HUDEP-2 (cell line): Measurements from ENCODE around the gene CD24.
"Not testable (repeated sequence)": the region's sequence is repeated elsewhere in the genome, so short reads cannot be mapped to it uniquely, and the experiment has no call there.

ENCODE experiments used
- DNase-seq, 76 experiments: peaks; one replicate each; lab custom pipeline; 2025; ENCODE audit not compliant: unreplicated experiment in 76 of 76; lab: John Stamatoyannopoulos, UW

The CD24 gene, protein sequence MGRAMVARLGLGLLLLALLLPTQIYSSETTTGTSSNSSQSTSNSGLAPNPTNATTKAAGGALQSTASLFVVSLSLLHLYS

DNA sequence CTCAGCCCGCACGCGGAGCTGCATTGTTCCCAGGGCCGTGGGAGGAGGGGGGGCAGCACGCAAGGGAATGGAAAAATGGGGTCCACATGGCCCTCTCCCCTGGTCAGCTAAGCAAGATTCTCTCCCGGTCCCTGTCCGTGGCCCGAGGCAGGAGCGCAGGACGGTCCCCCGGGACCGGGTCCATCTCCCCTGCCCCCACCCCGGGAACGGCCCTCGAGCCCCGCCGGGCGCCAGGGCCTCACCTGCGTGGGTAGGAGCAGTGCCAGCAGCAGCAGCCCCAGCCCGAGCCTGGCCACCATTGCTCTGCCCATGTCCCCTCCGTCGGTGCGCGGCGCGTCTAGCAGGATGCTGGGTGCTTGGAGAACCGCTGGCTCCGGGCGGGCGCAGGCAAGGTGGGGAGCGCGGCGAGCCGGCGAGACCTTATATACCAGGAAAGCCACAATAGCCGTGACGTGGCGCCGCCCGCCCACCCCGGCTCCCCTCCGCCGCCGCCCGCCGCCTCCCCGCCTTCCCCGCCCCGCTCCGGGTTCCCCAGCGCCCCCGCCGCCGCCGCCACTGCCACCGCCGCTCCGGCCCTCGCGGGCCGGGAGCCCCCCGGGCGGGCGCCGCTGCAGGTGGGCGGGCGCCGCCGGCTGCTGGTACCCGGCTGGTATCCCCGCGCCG lies at the start of gene CD24:
Gene CD24, minus strand, starts transcription at position 394 of the 663 bp plus-strand sequence. Its CDS starts 83 bp downstream, at position 311.
- no peak for DNase-seq

DNA sequence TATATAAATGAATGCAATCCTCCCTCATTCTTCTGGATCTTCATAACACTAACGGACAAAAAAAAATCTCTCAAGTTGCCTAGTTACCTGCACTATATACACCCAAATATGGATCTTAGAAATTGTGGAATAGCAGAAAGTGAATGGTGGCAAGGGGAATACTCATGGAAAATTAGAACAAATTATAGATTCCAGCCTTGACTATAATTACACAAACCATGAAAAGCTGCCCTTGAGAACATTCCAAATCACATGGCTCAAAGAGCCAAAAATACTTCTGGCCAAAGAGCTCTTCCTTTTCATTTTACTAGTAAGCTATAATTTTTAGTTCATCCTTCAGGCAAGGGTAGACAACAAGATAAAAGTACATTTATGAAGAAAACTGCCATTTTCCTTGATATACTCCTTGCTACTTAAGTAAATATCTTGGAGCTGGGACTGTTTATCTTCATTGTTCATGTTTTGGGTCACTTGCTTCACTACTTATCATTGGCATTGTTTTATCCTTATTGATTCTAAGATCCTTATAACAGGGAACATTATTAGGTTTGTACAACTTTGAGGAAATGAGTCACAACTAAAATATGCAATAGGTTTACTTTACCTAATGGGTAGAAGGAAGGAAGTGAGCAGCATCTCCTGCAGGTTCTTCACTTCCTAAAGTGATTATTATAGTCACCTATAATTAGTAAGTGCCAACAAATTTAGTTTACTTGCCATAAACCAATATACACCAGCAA lies 47.1 kb upstream of the CD24 start:
- DNase-seq = no peak

DNA sequence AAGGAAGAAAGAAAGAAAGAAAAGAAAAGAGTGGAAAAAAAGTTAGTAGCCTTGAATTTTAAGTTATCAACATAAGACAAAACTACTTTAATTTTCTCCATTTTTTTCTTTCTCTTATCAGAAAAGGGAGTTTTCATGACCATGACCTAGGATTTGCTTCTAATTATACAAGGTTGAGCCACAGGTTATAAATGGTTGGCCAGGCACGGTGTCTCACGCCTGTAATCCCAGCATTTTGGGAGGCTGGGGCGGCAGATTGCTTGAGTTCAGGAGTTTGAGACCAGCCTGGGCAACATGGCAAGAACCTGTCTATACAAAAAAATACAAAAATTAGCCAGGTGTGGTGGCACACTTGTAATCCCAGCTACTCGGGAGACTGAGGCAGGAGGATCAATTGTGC lies 45.7 kb upstream of the CD24 start:
- DNase-seq = peak in 3 of 76 experiments; percentile 17 to 57 (median 40)

DNA sequence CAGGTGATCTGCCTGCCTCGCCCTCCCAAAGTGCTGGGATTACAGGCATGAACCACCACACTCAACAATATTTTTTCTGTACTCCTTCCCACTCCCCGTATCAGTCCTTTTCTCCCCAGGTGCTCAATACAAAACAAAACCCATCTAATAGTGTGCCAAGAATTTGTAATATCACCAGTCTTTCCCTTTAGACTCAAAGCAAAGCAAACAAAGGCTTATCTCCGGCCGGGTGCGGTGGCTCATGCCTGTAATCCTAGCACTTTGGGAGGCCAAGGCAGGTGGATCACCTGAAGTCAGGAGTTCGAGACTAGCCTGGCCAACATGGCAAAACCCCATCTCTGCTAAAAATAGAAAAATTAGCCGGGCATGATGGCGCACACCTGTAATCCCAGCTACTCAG lies 45.1 kb upstream of the CD24 start:
- not testable (repeated sequence) for DNase-seq

DNA sequence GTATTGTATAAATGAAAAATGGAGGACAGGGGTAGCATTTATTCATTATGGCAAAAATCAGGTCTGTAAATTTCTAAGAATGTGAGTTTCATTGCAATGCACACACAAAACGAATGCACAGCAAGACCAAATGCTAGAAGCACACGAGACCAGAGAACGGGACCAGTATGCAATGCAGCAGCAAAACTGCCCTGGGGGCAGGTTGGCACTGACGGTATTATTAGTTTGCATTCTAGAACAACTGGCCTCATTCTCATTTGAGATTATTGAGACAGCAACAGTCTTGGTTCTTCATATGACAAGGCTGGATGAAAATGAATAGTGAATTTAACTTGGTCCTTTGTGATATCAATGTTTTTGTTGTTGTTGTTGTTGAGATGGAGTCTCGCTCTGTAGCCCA lies 44.5 kb upstream of the CD24 start:
- no peak for DNase-seq

DNA sequence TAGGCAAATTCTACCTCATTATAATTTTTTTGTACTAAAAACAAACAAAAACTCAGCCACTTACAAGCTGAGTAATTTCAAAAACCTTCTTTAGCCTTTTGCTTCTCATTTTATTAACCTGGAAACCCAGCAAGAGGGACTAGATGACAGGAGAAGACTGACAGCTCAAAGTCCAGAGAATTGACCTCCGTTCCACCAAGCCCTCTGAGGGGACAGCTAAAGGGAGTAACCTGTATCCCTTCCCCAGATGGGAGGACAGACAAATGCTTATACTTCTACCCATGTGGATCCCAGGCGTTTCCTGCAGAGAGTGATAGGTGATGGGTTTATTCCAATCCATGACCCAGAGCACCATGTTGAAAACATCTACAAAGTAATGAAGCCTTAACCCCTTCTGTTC lies 35.0 kb upstream of the CD24 start:
- no peak for DNase-seq

DNA sequence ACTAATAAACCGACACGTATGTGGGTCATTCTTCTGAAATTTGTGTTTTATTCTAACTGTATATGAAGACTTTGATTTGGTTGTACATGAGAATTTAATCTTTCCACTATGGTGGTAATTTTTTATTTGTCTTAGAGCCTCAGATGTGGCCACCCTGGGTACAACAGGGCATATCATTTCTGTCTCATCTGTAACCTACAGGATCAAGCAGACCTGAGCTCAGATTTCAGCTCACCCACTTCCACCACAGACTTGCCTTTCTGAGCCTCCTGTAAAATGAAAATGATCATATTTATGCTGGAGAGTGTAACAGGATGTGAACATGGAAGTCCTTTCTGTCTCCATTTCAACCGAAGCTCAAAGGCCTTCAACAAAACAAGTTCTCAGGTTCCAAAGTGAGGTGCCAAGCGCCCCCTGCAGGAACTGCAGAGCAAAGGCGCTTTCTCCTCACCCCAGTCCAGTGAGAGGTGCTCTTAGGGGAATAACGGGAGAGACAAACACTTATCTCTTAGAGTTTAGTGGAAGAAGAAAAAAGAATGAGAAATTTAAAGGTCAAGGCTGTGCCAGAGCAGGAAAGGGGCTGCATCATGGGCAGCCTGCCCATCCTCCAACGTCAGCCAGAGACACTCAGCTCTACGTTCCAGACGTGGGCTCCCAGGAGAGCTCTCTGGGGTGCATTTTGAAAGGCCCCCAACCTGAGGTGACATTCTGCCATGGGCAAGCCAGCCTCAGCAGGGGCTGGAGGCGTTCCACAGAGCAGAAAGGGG lies 23.0 kb upstream of the CD24 start:
- peak in 56 of 76 experiments; percentile 11 to 73 (median 36) for DNase-seq

DNA sequence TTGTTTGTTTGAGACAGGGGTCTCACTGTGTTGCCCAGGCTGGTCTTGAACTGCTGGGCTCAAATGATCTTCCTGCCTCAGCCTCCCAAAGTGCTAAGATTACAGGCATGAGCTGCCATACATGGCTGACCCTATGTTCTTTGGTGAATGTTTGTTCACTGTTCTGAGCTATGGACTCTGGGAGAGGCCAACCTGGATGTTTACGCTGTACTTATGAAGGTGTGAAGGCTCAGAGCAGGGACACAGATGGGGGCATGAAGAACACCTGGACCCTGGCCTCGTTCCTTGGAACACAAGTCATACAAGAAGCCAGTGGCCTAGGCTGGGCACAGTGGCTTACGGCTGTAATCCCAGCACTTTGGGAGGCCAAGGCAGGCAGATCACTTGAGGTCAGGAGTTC lies 21.1 kb upstream of the CD24 start:
- no peak for DNase-seq

DNA sequence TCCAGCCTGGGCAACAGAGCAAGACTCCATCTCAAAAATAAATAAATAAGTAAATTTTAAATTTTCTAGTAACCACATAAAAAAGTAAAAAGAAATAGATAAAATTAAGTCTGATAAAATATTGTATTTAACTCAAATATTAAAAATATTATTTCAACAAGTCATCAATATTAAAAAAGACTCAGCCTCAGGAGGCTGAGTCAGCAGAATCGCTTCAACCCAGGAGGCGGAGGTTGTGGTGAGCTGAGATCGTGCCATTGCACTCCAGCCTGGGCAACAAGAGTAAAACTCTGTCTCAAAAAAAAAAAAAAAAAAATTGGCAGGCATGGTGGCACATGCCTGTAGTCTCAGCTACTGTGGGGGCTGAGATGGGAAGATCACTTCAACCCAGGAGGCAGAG lies 15.2 kb upstream of the CD24 start:
- DNase-seq = not testable (repeated sequence)

DNA sequence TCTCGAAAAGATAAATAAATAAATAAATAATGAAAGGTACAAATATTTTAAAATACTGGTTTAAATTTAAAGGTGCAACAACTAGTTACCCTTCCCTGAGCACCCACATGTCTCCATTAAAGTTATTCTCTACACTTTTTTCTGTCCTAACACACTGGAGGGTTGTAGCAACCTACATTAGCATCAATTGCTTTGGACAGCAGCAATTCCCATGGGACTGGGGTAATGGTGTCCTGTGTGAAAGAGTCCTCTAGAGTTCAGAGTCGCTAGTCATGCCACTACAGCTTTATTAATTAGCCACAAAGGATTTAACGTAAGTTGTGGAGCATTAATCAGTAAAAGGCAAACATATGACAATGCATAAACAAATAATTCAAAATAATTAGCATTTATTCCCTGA lies 14.1 kb upstream of the CD24 start:
- no peak for DNase-seq

DNA sequence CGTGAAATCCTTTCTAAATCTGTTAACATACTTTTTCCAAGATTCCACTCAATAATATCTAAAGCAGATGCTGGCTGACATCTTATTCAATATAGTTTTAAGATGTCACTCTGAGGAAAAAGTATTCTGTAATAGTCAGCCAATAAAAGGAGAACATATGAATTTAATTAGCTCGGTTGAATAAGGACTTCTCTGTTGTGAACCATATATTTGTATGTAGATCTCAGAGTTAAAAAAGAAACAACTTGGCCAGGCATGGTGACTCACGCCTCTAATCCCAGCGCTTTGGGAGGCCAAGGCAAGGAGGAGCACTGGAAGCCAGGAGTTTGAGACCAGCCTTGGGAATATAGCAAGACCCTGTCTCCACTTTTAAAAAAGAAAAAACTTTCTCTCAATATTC lies 7.4 kb upstream of the CD24 start:
- no peak for DNase-seq

DNA sequence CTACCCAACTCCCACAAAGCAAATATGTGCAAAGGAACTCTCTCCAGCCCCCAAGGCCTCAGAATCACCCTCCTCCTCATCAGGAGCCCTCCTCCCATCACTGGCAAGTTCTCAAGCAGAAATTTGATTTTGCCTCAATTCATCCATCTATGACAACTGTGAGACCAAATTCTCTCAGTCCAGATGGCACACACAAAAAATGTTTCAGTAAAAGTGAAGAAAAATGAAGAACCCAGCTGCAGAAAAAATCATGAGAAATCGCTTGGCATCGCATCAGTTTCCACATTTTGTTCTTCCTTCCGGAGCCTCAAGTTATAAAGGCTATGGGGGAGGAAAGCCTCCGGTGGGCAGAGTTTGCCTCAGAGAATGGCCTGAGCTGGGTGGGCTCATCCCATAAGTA lies 6.4 kb upstream of the CD24 start:
- DNase-seq = no peak

DNA sequence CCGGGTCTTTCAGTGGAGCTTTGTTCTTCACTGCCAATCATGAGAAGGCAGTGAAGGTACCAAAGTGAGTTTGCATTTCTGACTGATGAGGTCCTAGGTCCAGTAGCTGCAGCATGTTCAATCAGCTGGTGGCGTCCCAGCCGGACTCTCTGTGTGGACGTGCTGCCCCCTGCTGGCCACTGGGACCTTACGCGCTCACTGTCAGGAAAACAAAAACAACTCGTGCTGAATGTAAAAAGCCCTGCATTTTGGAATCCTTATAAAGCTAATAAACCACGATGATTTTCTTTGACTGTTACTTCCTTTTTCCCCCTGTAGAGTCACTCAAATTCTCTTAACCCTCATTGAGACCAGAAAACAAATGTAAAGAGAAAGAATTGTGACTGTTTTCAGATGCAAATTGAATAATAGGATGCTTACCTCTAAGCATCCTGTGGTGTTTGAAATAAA lies 4.9 kb upstream of the CD24 start:
- peak in 71 of 76 experiments; percentile 14 to 91 (median 69) for DNase-seq

DNA sequence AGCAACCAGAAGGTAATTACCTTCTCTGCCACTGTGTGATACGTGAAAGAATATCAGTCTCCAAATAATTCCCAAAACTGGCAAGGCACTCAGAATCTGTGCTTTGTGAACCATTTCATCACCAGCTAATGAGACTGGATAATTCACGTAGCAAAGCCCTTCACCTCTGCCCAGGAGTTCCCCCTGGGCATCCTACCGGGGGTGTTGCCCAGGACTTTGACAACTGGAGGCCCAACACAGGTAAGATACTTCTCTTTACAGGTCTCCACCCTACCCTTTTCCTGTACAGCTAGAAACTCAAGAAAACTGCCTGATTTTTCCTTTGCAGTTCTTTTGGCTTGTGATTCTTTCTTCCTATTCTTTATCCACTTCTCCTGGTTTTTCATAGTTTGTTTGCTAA lies 2.7 kb upstream of the CD24 start:
- no peak for DNase-seq

DNA sequence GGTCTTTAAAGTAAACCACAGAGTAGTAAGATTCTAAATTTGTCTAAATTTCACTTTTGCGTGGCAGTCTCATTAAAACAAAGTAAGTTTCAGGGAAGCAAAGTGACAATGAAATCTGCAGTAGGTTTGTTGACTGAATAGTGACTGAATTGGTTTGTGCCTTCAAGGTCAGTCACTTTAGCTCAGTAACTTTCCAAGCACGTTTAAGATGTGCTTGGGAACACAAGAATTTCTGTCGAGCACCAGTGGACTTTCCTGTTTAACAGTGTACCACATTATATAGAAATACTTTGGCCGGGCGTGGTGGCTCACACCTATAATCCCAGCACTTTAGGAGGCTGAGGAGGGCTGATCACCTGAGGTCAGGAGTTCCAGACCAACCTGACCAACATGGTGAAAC lies 1.7 kb upstream of the CD24 start:
- DNase-seq = no peak

DNA sequence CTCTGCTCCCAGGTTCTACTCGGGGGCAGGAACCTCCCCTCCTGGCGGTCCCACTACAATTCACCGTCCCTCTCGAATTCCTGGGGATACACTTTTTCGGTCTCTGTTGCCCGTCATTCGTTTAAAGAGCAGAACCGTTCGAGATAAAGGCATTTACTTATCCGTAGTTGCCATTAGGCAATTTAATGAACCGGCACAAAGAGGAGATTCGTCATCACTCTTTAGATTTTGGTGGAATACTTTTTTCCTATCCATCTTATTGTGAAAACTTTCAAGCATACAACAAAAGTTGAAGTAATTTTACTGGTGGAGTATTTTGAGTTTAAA lies 1.2 kb upstream of the CD24 start:
- no peak for DNase-seq

DNA sequence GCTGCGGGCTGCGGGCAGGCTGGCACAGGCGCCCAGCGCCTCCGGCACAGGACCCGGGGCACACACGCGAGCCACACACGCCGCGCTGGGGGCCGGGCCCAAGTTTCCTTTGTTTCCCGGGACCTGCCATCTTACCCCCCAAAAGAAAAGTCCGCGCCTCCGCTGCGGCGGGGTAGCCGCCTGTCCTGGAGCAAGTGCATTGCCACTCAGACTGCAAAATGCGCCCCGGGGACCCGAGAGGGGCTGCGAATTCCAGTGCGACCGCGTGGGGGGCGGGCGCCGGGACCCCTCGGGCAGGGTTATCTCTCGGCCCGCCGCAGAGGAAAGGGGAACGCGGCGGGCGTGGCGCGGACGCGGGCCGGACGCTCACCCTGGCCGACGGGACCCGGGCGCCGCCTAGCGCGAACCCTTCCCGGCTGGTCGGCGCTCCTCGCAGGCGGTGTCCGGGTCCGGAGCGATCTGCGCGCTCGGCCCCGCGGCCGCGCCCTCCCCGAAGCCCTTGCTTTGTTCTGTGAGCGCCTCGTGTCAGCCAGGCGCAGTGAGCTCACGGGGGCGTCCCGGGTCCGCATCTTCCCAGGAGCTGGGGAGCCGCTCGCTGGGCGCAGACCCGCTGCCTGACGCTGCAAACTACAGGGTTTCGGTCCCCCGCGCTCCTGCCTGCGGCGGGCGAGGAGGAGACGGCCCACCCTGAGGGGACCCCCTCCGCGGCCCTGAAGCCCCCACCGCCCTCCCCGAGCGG lies 639 bp upstream of the CD24 start:
- DNase-seq = peak in 13 of 76 experiments; percentile 7 to 30 (median 13)

DNA sequence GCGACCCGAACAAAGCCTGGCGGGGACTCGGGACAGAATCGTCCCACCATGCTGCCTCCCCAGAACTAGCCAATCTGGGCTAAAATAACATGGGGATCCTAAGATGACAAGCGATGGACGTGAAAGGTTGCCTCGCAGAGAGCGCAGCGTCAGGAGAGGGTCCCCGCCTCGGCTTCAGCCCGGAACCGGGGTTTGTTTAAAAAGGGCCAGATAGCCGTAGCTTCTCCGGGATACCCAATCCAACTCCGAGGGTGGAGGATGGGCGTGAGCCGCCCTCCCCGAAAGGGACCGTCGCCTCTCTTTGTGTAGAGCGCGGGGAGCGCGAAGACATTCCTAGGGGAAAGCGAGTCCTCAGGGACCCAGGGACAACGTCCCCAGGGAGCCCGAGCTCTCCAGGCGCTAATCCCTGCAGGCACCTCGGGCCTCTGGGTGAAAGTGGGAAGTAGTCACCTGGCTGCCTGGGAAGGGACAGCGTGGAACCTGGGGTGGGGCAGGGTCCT lies 643 bp downstream of the CD24 start:
- DNase-seq = no peak

DNA sequence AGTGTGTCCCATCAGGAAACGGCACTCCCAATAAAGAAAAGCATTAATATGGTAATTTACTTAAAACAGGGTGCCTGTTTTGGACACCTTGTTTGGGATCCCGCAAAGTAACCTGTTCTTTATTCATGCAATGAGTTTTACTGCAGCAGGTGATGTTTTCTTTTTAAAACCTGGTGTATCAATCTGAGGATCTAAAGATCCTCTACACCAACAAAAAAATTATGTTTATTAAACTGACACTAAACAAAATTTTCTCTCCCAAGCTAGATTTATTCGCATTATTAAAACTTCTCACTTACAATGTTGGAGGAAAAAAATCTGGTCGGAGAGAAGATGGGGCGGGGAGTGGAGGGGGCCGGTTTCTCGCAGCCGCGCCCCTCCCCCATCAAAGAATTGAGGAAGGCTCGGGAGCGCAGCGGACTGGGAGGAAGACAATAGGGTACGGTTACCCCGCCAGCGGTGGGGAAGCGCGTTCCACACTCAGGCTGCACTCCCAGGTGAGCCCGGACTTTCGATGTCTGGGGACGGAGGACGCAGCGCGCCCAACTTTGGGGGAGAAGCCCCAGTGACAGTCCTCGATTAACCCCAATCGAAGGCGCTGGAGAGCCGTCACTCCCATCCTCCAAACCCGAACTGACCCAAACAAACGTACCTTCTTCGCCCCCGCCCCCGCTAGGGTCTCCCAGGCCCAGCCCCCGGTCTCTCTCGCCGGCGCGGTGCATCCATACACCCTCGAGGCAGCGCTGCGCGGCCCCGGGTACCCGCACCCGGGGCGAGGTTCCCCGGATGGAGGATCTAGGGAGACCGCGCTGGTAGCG lies 1.3 kb downstream of the CD24 start:
- no peak for DNase-seq

DNA sequence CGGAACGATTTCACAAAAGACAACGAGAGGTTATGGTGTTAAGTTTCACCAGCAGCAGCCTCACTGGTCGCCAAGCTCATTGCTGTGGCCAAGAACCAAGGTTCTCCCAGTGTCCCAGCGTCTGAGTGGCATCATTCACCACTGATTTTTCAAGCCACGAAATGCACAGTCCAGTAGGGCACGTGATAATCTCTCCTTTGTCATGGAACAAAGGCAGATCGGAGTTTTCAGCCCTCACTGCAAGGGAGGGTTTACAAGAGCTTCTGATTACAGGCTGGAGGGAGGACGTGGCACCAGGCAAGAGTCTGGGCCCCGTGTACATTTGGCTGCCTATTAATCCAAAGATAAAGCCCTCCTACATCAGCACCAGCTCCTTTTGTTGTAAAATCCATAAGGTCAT lies 2.0 kb downstream of the CD24 start:
- DNase-seq = no peak
